ENCODE data around the gene LFNG.

DNA sequence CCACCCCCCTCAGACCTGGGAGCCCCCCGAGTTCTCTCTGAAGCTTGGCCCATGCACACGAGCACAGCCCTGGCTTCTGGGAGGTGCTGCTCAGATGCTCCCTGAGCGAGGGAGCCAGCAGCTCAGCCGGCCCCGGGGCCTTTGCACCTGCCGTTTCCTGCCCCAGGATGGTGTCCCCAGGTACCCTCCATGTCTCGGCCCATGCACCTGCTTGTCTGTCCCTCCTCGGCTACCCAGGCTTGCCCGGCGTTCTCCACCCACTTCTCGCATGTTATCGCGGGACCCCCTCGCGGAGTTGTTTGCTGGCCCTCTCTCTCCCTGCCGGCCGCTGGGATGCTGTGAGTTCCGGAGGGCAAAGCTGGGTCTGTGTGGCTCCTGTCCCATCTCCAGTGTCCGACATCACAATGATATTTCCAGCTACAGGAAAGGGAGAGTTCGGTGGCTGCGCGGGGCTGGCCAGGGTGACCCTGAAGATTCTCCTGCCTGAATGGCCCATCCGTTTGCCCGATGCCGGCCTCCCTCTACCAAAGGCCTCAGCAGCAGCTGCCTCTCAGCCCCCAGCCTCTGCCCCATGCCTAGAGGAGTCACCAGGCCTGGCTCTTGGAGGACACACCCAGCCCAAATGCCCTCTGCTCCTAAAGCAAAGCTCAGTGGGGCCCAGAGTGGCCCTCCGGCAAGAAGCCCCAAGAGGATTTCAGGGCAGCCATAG is 12.2 kb upstream of the LFNG start:
- TF ChIP-seq FOXA1 (IDR thresholded peaks at IDR 0.05) (no peak), FOXA1 (CRISPR knock-in tag; IDR thresholded peaks at IDR 0.05) (no peak), HDAC2 (CRISPR knock-in tag; IDR thresholded peaks at IDR 0.05) (no peak), JUND (CRISPR knock-in tag; IDR thresholded peaks at IDR 0.05) (no peak), CHD4 (IDR thresholded peaks at IDR 0.05; ENCODE audit: borderline replicate concordance, low read length) (no peak), POLR2AphosphoS5 (IDR thresholded peaks at IDR 0.05; ENCODE audit: low read depth, low read length) (no peak), NFE2L2 (IDR thresholded peaks at IDR 0.05; ENCODE audit: low read length) (no peak), FOSL1 (CRISPR knock-in tag; IDR thresholded peaks at IDR 0.05; ENCODE audit: borderline replicate concordance) (no peak), CTCF (CRISPR knock-in tag; IDR thresholded peaks at IDR 0.05) (no peak)

Data from HepG2 (cell line).